Measurements from ENCODE around the gene STMP1.

GRCh38 chr7:135690566-135690965 is 28.3 kb downstream of the STMP1 start:
- TF ChIP-seq POLR2AphosphoS5 (IDR thresholded peaks at IDR 0.05; ENCODE audit: low read depth, low read length): no peak
- no peak for TF ChIP-seq SIN3A (IDR thresholded peaks at IDR 0.05; ENCODE audit: borderline replicate concordance, low read depth, low read length)
